Right atrium auricular region (tissue), 2 donors: ENCODE data around the gene EPAS1. TPM values are rescaled to one million over a fixed set of nuclear protein-coding genes. Genes with fewer than 3 reads are reported as not detected.

ENCODE experiments used
- DNase-seq: peaks from one replicate; pipeline ENCODE4 v3.0.0-alpha.2; 2019; ENCODE audit warnings: low spot score
- H3K27ac ChIP-seq, 2 donors: fragments of 200-600 bp; sonication (generic); 1 replicate in 1 of 2; 2 replicates in 1 of 2; pipeline ENCODE4 v1.5.1; 2016 to 2019
- H3K27me3 ChIP-seq, 2 donors: fragments of 200-600 bp; sonication (generic); one replicate each; pipeline versions ENCODE4 v1.5.1 to v1.6.0; 2017 to 2019
- H3K36me3 ChIP-seq: fragments of 200-600 bp; sonication (generic); one replicate; pipeline ENCODE4 v1.5.1; 2016
- H3K4me1 ChIP-seq, 2 donors: fragments of 200-600 bp; sonication (generic); one replicate each; pipeline versions ENCODE4 v1.5.1 to v1.6.0; 2017 to 2019
- H3K4me3 ChIP-seq, 2 donors: fragments of 200-600 bp; sonication (generic); 1 replicate in 1 of 2; 2 replicates in 1 of 2; pipeline ENCODE4 v1.5.1; 2017 to 2019; ENCODE audit warnings: mild to moderate bottlenecking in 1 of 2, moderate library complexity in 1 of 2
- H3K9me3 ChIP-seq, 2 donors: fragments of 200-600 bp; sonication (generic); one replicate each; pipeline ENCODE4 v1.5.1; 2019
- total RNA-seq, 2 donors: library from RNA; depleted of rRNA; stranded (reverse); fragments of >200 nt; gene quantifications; one replicate each; pipeline ENCODE4 v1.1.0, GENCODE V29; 2016
- TF ChIP-seq, protein P1 (sequence below), 2 donors: fragments of 200-600 bp; sonication (generic); IDR thresholded peaks; one replicate each; pipeline ENCODE4 v1.5.1; 2019; ENCODE audit warnings: antibody characterized with exemption in 2 of 2

EPAS1 gene
- total RNA-seq, 2 donors from 2014 or later, result 257 to 311 TPM

DNA sequence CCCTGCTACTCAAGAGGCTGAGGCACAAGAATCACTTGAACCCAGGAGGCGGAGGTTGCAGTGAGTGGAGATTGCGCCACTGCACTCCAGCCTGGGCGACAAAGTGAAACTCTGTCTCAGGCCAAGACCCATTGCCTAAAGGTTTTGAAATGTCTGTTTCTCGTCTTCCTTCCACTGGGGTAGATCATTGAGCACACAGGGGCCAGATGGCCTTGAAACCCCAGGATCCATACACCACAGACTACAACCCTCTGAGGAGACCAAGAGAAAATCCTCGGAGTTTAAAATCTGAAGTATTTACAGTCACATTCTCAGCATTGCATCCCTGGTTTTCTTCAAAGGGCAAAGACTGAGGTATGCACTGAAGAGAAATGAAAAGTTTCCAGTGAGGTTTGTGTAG is 7.1 kb upstream of the EPAS1 start:
- no peak for DNase-seq
- TF ChIP-seq, protein P1, sequence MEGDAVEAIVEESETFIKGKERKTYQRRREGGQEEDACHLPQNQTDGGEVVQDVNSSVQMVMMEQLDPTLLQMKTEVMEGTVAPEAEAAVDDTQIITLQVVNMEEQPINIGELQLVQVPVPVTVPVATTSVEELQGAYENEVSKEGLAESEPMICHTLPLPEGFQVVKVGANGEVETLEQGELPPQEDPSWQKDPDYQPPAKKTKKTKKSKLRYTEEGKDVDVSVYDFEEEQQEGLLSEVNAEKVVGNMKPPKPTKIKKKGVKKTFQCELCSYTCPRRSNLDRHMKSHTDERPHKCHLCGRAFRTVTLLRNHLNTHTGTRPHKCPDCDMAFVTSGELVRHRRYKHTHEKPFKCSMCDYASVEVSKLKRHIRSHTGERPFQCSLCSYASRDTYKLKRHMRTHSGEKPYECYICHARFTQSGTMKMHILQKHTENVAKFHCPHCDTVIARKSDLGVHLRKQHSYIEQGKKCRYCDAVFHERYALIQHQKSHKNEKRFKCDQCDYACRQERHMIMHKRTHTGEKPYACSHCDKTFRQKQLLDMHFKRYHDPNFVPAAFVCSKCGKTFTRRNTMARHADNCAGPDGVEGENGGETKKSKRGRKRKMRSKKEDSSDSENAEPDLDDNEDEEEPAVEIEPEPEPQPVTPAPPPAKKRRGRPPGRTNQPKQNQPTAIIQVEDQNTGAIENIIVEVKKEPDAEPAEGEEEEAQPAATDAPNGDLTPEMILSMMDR (IDR thresholded peaks at IDR 0.05), result no peak
- H3K9me3 ChIP-seq, result no peaks in the 10 kb centered on the region
- no peak overlapping the region for H3K4me3 ChIP-seq
- no peak overlapping the region for H3K27ac ChIP-seq
- H3K4me1 ChIP-seq, result peaks cover 0 to 6% of the 10 kb centered on the region in 2 donors
- no peaks in the 10 kb centered on the region for H3K27me3 ChIP-seq
- no peaks in the 10 kb centered on the region for H3K36me3 ChIP-seq

DNA sequence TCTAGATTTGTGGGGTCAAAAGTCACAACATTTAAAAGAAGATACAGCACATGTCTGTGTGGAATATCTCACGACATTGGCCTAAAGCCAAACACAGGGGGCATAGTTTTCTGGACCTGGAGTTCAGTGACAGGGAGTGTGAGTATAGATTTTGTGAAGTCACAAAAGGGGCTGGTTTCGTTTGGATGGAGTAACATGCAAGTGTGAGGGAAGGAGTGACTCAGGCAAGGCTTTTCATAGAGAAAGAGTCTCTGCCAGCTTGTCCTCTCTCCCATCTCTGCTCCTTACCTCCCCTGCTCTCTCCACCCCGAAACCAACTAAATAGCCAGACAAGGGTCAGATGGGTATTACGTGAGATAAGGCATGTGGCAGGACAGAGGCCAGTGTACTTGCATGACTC is 3.7 kb upstream of the EPAS1 start:
- H3K27me3 ChIP-seq, result no peaks in the 10 kb centered on the region
- peaks cover 0 to 11% of the 10 kb centered on the region in 2 donors for H3K4me1 ChIP-seq
- no peak for DNase-seq
- H3K27ac ChIP-seq, result no peak overlapping the region
- TF ChIP-seq, protein P1 (IDR thresholded peaks at IDR 0.05), result no peak
- H3K9me3 ChIP-seq, result no peaks in the 10 kb centered on the region
- no peak overlapping the region for H3K4me3 ChIP-seq
- H3K36me3 ChIP-seq, result no peaks in the 10 kb centered on the region

DNA sequence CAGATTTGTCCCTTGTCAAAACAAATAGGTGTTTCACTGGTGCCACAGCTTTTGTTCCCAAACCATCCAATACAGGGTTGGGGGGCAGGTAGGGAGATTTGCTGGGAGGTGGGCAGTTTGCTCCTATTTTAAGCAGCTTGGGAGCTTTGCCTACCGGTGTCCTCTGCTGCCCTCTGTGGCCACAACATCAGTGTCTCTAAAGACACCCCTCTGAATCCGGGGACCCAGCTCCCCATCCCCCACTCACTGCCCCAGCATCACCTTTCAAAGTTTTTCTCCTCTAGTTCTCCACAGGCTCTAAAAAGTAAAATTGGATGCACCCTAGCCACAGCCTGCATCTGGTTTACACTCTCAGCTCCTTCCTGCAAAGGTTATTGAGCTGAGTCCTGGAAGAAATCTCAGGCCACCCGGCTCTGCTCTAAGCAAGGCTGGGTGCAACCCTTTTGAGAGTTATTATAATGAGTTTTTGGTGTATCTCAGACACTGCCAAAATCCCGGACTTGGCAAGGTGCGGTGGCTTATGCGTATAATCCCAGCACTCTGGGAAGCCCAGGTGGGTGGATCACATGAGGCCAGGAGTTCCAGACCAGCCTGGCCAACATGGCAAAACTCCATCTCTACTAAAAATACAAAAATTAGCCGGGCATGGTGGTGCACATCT is 2.9 kb upstream of the EPAS1 start:
- Histone ChIP-seq H3K4me1 (peaks cover 0 to 11% of the 10 kb centered on the region in 2 donors), H3K36me3 (no peaks in the 10 kb centered on the region), H3K4me3 (no peak overlapping the region), H3K27me3 (no peaks in the 10 kb centered on the region), H3K27ac (no peak overlapping the region), H3K9me3 (no peaks in the 10 kb centered on the region)
- peak; percentile 54 for DNase-seq
- TF ChIP-seq, protein P1 (IDR thresholded peaks at IDR 0.05), result peak in 1 of 2 donors; percentile 68

DNA sequence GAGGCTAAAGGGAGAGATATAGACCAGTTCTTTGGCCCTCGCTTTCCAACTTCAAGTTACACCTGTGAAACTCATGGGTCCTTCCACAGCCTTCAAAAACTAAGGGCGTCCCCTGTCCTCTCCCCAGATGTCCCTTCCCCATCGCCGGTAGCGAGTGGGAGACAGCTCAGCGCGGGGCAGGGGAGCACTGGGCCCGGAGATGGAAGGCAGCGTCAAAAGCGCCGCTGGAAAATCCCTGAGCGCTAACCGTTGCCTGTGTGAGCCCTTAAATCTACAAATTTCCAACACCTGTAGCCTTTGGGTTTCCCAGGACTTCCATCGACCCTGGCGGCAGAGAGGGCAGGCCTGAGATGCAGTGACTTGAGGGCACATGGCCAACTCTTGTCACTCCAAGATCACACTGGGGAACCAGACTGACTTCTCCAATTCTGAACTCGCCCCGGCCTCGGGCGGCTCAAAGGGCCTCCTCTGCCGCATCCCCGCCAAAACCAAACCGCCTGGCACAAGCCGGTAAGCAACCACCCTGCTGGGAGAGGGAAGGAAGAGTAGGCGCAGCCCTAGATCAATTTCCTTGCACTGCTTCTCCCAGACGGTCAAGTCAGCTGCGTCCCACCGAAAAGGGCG is 879 bp upstream of the EPAS1 start:
- DNase-seq, result peak; percentile 80
- H3K27ac ChIP-seq, result peak overlapping the region; percentile 94 to 97
- H3K4me3 ChIP-seq, result peak overlapping the region; percentile 58 to 91
- H3K4me1 ChIP-seq, result peaks cover 0 to 25% of the 10 kb centered on the region in 2 donors
- H3K9me3 ChIP-seq, result no peaks in the 10 kb centered on the region
- TF ChIP-seq, protein P1 (IDR thresholded peaks at IDR 0.05), result no peak
- no peaks in the 10 kb centered on the region for H3K36me3 ChIP-seq
- no peaks in the 10 kb centered on the region for H3K27me3 ChIP-seq

DNA sequence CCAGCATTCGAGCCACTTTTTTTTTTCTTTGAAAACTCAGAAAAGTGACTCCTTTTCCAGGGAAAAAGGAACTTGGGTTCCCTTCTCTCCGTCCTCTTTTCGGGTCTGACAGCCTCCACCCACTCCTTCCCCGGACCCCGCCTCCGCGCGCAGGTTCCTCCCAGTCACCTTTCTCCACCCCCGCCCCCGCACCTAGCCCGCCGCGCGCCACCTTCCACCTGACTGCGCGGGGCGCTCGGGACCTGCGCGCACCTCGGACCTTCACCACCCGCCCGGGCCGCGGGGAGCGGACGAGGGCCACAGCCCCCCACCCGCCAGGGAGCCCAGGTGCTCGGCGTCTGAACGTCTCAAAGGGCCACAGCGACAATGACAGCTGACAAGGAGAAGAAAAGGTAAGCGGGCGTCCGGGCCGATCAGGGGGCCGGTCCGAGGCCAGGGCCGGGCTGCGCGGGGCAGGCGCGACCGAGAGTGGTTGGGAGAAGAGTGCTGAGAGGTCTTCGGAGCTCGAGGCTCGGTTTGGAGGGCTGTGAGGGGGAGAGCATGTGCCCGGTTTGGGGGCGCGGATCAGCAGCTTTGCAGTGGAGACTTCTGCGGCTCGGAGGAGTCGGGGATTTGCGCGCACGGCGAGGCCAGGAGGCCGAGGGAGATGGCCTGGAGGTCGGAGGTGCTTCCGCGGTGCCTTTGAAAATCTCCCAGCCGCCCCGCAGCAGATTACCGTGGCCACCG is 502 bp downstream of the EPAS1 start:
- H3K4me1 ChIP-seq, result peaks cover 0 to 30% of the 10 kb centered on the region in 2 donors
- no peak for DNase-seq
- TF ChIP-seq, protein P1 (IDR thresholded peaks at IDR 0.05), result no peak
- H3K36me3 ChIP-seq, result no peaks in the 10 kb centered on the region
- H3K9me3 ChIP-seq, result no peaks in the 10 kb centered on the region
- peak overlapping the region; percentile 94 to 98 for H3K27ac ChIP-seq
- peak overlapping the region; percentile 90 to 91 for H3K4me3 ChIP-seq
- H3K27me3 ChIP-seq, result no peaks in the 10 kb centered on the region
